GM12801 (cell line): ENCODE measurements around the gene FBXO11.

Experiments used
- CTCF ChIP-seq: IDR thresholded peaks from one replicate; pipeline ENCODE4 v1.5.1; 2011; ENCODE audit warnings: control low read depth; ENCODE audit not compliant: insufficient read length; ENCODE audit errors: extremely low read depth

Gene FBXO11

GRCh38 chr2:47783486-47784351, 122.6 kb downstream of the FBXO11 start:
- no peak for TF ChIP-seq CTCF

GRCh38 chr2:47782671-47783485, 123.4 kb downstream of the FBXO11 start, which contains the start of gene MSH6:
Gene MSH6, plus strand, starts transcription at chr2:47783145. Its CDS starts 89 bp downstream, at chr2:47783234.
- TF ChIP-seq CTCF = no peak

GRCh38 chr2:47782381-47782670, 124.0 kb downstream of the FBXO11 start:
- no peak for TF ChIP-seq CTCF

GRCh38 chr2:47779426-47779790, 126.9 kb downstream of the FBXO11 start:
- no peak for TF ChIP-seq CTCF

- no peak for TF ChIP-seq CTCF
Observed at GRCh38 chr2:47778698-47779425, 127.4 kb downstream of the FBXO11 start.

GRCh38 chr2:47777277-47777937, 128.9 kb downstream of the FBXO11 start:
- TF ChIP-seq CTCF = no peak
